HG03025 (cell line): ENCODE data around the gene GOLIM4.

ENCODE experiments used
- ATAC-seq: cut with Tn5 transposase; IDR thresholded peaks from one replicate; pipeline ENCODE4 v1.9.1; 2021; ENCODE audit warnings: mild to moderate bottlenecking, moderate library complexity; ENCODE audit not compliant: unreplicated experiment, low FRiP score

Gene GOLIM4

GRCh38 chr3:168102735-168103410, 7.1 kb upstream of the GOLIM4 start:
- no peak for ATAC-seq

DNA sequence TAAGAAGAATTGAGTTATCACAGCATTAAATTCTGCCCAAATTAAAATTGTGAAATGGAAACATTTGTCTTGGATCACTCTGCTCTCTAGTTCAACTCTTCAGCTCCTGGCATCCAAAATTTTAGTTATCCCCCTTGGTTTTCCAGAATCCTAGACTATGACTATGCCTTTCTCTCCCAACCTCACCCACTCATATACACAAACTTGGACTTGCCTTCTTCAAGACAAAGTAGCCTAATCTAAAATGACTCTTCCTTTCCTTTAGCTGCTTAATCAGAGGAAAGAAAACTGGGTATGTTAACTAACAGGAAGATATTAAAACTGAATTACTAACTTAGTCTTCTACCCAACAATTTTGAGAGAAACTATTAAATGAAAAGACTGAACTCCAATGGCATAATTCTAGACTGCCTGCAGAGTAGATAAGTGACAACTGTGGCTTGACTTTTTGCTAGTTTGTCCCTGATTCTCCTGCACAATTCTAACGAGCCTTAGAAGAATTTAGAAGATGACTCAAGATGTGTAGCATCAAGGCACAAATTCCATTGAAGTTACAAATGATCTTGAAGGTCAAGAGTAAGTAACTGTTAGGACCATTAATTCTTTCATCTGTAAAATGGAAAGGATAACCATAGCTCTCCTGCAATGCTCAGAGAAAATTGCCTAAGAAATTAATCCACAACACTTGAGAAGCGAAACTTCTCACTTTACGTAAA, 5.2 kb upstream of the GOLIM4 start:
- no peak for ATAC-seq

DNA sequence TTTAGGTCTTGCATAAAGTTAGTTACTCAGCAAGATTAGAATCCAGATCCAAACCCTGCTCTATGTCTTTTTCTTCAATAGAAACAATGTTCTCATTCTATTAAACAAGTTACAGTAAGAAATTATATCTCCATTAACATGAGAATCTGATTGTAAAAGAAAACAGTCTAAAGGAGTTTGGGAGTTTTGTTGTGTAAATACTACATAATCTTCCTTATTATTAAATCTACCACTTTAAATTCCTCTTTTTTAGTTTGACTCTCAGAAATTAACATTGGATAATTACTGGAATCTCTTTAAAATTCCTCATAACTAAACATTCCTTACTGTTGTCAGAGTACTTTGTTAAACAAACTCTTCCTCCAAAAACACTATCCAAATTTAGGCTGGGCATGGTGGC, 1.7 kb upstream of the GOLIM4 start:
- ATAC-seq: no peak

DNA sequence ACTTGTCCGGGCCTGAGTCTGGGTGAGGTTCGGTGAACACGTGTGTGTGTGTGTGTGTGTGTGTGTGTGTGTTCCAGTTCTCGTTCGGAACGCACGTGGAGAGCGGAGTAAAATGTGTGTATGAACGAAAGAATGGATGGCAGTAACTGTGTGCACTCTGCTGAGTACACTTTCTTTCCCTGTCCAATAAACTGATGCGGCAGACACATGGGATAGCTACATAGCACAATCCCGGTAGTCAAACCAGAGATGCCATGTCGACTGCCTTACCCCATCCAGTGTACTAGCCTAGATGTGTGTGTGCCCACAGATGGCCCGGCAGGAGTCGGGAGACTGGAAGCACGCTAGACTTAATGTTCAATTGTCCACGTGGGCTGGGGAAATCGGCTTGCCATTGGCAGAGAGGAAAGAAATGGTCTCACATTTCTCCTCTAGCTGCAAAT, 507 bp upstream of the GOLIM4 start:
- peak; percentile 3 for ATAC-seq

DNA sequence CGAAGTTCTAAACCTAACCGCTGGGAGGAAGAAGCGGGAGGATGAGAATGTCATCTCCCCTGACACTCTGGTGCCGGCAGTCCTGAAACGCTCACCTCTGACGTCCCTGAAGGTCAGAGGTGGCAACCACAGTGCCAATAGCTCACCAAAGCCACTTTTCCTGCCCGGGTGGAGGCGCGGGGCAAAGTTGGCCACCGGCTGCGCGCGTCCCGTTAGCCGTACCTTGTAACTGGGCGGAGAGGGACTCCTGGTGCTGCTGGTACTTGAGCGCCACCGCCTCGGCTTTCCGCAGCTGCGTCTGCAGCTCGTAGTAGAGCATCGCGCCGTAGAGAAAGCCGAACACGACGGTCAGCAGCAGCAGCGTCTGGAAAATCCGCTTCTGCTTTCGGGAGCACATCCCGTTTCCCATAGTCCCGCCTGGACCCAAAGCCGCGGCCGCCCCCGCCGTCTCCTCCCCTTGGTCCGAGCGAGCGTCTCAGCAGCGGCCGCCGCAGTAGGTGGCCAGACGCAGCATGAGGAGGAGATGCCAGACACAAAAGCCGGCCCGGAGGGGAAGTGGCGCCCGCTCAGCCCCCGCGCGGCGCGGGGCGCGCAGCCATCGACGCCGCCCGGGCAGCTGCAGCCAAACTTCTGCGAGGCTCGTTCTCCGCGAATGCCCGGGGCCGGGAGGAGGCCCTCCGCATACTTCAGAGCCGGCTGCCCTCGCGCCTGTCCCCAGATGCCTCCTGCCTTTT, 680 bp downstream of the GOLIM4 start:
- ATAC-seq: peak; percentile 35

GRCh38 chr3:168094580-168094876, 1.2 kb downstream of the GOLIM4 start:
- peak; percentile 40 for ATAC-seq

DNA sequence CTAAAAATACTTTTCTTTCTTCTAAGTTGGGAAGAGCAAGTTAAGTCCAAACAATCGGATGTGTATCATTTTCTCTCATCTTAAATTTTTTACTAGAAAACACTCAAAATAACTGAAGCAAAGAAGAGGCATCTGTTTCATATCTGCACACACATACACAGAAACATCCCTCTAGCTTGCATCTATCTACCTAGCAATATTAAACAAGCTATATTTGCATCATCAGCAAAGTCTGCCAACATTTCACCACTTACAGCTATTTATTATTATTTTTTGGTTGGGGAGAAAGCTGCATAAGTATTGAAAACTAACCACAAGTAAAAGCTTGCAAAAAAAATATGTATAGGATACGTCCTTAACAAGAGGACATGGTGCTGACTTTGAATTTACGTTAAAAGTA, 1.9 kb downstream of the GOLIM4 start:
- no peak for ATAC-seq

DNA sequence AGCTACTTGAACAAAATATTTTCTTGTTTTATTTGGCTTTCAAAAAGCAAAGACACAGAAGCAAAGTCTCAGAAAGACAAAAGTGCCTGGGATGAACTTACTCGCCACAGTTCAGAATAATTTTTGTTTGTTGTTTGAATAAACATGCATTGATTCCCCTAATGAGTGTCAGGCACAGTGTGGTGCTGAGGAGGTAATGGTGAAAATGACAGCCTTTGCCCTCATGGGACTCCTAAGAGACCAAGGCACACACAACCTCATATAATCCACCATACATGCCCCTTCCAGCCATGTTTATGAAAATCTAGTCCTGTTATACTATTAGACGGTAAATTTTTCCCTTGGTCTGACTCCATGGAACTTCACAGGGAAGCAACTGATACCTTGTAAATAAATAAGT, 2.5 kb downstream of the GOLIM4 start:
- ATAC-seq: no peak

DNA sequence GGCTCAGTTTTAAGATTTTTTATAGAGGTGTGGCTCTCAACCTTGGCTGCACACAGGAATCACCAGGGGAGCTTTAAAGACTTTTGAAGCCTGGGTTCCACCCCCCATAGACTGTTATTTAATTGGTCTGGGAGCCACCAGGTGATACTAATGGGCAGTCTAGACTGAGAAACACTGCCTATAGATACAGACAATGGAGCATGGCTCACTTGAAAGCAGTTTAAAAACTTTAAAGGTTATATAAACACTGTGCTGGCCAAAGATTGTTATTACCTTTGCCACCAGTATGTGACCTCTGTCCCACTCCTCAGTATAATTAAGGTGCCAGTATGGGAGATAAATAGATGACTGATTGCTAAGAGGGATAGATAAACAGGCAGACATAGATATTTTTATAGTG, 3.8 kb downstream of the GOLIM4 start:
- no peak for ATAC-seq

DNA sequence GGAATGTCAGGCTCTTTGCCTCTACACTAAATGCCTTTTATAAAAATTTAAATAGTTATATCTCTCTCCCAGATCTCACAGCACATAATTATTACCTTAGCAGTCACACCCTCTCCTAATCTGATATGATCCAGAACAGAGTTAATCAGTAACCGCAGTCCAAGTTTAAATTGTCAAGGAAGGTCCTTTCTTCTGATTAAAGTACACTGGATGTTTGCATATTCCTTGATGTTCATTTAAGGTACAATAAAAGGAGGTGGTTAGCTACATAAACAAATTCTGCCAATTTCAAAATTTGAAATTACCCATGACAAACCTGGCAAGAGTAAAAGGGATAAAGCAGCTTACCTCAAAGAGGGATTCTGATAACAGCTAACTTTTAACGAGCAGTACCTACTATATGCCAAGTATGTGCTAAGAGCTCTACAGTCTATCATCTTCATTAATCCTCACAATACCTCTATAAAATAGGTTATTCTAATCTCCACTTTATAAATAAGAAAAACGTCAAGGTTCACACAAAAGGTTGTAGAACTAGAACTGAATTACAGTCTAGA, 4.3 kb downstream of the GOLIM4 start:
- no peak for ATAC-seq

GRCh38 chr3:168090306-168091085, 5.2 kb downstream of the GOLIM4 start:
- no peak for ATAC-seq

DNA sequence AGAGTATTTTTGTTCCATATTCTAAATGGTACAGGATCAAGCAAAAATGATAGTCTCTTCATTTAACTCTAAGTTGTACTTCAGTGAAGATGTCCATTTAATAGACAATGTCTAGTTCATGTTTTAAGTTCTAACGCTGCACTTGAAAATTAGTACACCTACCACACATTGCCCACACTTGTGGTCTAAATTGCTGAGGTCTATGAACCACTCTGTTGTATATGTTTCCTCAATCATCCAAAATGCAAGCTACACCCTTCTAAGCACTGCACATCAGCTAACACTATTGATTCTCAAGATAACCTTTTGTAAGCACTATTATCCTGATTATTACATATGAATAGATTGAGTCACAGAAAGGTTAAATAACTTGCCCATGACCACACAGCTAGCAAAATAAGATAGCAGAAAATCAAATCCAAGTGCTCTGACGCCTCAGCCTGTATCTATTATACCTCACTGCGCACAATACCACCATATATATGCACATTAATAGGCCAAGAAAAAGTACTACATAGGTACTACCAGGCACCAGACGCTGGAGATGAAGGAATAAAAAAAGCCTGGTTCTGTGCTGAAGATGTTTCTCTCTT, 6.4 kb downstream of the GOLIM4 start:
- no peak for ATAC-seq

- peak; percentile 72 for ATAC-seq
These were observed 7.5 kb downstream of the GOLIM4 start for GRCh38 chr3:168088106-168088720.

- no peak for ATAC-seq
These were observed 8.2 kb downstream of the GOLIM4 start for GRCh38 chr3:168087539-168087938.

DNA sequence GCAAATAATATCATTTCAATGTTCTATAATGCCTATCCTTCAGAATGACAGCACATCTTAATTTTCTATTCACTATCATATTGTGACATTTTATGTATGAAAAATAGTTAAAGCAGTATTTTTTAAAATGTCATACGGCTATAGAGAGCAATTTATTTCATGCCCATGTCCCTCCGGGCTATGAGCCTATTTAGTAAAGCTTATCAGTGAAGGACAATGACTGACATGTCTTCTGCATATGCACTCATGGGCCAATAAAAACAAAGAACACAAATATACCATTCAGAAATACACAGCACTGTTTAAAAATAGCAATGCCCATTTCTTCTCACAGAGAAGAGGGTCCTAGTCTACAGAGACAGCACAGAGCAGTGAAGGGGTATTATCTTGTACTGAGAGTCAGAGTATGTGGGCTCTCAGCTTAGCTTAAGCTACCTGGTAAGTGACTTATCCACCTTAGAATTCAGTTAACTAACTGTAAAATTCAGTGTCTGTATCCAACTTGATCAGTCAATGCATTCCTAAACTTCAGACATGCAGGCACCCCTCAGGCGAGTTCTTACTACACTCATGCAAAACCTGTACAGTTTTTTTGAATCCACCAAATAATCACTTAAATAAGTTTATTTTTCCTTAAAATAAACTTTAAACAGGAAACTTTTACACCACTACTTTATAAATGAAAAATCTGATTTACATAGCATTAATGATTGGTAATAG, 9.0 kb downstream of the GOLIM4 start:
- no peak for ATAC-seq

GRCh38 chr3:168085491-168086119, 10.1 kb downstream of the GOLIM4 start:
- peak; percentile 40 for ATAC-seq

DNA sequence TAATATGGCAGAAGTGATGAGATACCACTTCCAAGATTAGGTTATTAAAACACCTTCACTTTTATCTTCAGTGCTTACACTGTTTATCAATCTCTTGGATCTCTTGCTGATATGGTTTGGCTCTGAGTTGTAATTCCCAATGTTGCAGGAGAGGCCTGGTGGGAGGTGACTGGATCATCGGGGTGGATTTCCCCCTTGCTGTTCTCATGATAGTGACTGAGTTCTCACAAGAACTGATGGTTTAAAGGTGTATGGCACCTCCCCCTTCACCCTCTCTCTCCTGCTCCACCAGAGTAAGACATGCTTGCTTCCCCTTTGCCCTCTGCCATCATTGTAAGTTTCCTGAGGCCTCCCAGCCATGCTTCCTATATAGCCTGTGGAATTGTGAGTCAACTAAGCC, 11.8 kb downstream of the GOLIM4 start:
- ATAC-seq: no peak

DNA sequence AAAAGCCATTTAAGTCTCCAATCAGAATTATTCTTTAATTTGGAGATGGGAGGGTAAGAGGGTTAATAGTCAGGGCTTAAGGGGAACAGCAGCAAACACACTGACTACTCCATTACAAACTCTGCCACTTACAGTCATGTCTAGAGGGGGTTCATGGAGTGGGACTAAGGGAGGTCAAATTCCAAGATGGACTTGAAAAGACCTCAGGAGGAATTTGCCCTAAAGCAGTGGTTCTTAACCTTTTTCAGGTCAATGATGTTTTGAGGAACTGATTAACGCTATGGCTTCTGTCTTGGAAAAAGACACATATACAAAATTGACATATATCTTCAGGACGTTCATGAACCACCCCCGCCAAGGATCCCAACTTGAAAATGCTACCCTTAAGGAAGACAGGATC, 13.9 kb downstream of the GOLIM4 start:
- no peak for ATAC-seq
